Measurements from ENCODE around the gene TBC1D24.

Gene TBC1D24

DNA sequence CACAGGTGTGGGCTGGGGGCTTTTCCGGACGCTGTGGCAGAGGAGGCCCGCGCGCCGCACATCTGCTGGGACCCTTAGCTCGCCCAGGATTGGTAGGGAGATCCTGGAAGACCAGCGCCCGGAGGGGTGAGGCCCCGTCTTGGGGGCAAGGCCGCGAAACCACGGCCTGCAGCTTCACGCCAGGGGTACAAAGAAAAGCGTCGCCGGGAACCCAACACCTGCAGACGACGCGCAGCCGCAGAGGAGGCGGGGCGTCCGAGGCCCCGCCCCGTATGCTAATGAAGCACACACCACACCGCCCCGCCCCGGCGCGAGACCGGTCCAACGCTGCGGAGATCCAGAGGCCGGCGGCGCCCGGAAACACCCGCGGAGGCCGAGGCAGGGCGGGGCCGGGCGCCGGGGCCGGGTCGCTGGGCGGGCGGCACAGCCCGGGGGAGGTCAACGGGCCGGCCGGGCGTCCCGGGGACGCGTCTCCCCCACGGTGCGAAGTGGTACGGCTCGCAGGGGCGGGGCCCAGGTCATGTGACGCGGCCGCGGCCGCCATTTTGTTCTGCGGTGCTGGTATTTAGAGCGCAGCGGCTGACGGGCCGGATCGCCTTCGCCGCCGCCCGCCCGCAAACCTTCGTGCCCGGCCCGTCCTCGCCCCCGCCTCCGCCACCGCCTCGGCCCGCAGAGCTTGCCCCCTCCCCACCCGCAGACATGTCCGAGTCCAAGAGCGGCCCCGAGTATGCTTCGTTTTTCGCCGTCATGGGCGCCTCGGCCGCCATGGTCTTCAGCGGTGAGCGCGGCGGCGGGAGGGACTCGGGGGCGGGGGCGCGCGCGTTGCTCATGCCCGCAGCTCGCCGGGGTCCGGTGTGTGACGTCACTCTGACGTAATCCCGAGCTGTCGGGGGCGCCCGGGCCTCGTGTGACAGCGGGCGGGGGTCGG lies 38.7 kb downstream of the TBC1D24 start, which contains the start of gene ATP6V0C:
ATP6V0C (plus strand) TSS at position 548 of the 928 bp plus-strand sequence; CDS start at position 700, 152 bp downstream.
- peak; percentile 55 for DNase-seq (ENCODE audit: extremely low read depth, low read depth)
- TF ChIP-seq, protein P1, sequence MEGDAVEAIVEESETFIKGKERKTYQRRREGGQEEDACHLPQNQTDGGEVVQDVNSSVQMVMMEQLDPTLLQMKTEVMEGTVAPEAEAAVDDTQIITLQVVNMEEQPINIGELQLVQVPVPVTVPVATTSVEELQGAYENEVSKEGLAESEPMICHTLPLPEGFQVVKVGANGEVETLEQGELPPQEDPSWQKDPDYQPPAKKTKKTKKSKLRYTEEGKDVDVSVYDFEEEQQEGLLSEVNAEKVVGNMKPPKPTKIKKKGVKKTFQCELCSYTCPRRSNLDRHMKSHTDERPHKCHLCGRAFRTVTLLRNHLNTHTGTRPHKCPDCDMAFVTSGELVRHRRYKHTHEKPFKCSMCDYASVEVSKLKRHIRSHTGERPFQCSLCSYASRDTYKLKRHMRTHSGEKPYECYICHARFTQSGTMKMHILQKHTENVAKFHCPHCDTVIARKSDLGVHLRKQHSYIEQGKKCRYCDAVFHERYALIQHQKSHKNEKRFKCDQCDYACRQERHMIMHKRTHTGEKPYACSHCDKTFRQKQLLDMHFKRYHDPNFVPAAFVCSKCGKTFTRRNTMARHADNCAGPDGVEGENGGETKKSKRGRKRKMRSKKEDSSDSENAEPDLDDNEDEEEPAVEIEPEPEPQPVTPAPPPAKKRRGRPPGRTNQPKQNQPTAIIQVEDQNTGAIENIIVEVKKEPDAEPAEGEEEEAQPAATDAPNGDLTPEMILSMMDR (IDR thresholded peaks at IDR 0.05; ENCODE audit: low read depth, low read length, missing control alignments): no peak
- H3K4me3 ChIP-seq (replicated peaks; ENCODE audit: low read depth, low read length): peak within 1 kb of the TSS; percentile 70

- DNase-seq (ENCODE audit: extremely low read depth, low read depth): no peak
- H3K4me3 ChIP-seq (replicated peaks; ENCODE audit: low read depth, low read length): peak overlapping the region; percentile 70
- TF ChIP-seq, protein P1 (IDR thresholded peaks at IDR 0.05; ENCODE audit: low read depth, low read length, missing control alignments): no peak
These were observed 39.6 kb downstream of the TBC1D24 start for GRCh38 chr16:2514333-2515179.

- TF ChIP-seq, protein P1 (IDR thresholded peaks at IDR 0.05; ENCODE audit: low read depth, low read length, missing control alignments): no peak
- no peak for DNase-seq (ENCODE audit: extremely low read depth, low read depth)
- H3K4me3 ChIP-seq (replicated peaks; ENCODE audit: low read depth, low read length): peak overlapping the region; percentile 70
These were observed 40.4 kb downstream of the TBC1D24 start for GRCh38 chr16:2515180-2515851.

GRCh38 chr16:2516391-2517240 lies 41.7 kb downstream of the TBC1D24 start:
- no peak for DNase-seq (ENCODE audit: extremely low read depth, low read depth)
- peak overlapping the region; percentile 7 for H3K4me3 ChIP-seq (replicated peaks; ENCODE audit: low read depth, low read length)
- TF ChIP-seq, protein P1 (IDR thresholded peaks at IDR 0.05; ENCODE audit: low read depth, low read length, missing control alignments): no peak

- TF ChIP-seq, protein P1 (IDR thresholded peaks at IDR 0.05; ENCODE audit: low read depth, low read length, missing control alignments): no peak
- no peak for DNase-seq (ENCODE audit: extremely low read depth, low read depth)
- H3K4me3 ChIP-seq (replicated peaks; ENCODE audit: low read depth, low read length): no peak overlapping the region
These were observed 43.2 kb downstream of the TBC1D24 start for GRCh38 chr16:2517954-2518605.

Data from HFF-Myc (cell line).